HepG2 (cell line): ENCODE measurements around the gene SLC25A25. TPM values are rescaled to one million over a fixed set of nuclear protein-coding genes. Genes with fewer than 3 reads are reported as not detected.

Source experiments
- BHLHE40 ChIP-seq: IDR thresholded peaks from 2 replicates; pipeline ENCODE4 v1.6.1; 2011; ENCODE audit warnings: low read length, improper control_type of control experiment
- DBP ChIP-seq: sonication (generic); formaldehyde crosslinking; IDR thresholded peaks from 2 replicates; pipeline ENCODE4 v1.4.0; 2020; ENCODE audit warnings: missing genetic modification reagents; ENCODE audit errors: not compliant biosample characterization
- FOXK1 ChIP-seq: sonication (generic); formaldehyde crosslinking; IDR thresholded peaks from 2 replicates; pipeline ENCODE4 v1.4.0; 2020; ENCODE audit warnings: low read depth, missing genetic modification reagents, borderline replicate concordance
- PCBP1 ChIP-seq: fragments of 200-400 bp; formaldehyde crosslinking; IDR thresholded peaks from 2 replicates; pipeline ENCODE4 v1.6.1; 2017; ENCODE audit warnings: mild to moderate bottlenecking, low read depth, low read length, borderline replicate concordance
- PHF8 ChIP-seq: sonication (generic); formaldehyde crosslinking; IDR thresholded peaks from 2 replicates; pipeline ENCODE4 v1.5.0; 2020; ENCODE audit warnings: missing genetic modification reagents
- RNF219 ChIP-seq: sonication (generic); formaldehyde crosslinking; IDR thresholded peaks from 2 replicates; pipeline ENCODE4 v1.5.0; 2020; ENCODE audit warnings: mild to moderate bottlenecking, missing genetic modification reagents
- SALL2 ChIP-seq: sonication (generic); formaldehyde crosslinking; IDR thresholded peaks from 2 replicates; pipeline ENCODE4 v1.8.1; 2023; ENCODE audit warnings: mild to moderate bottlenecking, missing genetic modification reagents, inconsistent platforms
- TBX2 ChIP-seq: sonication (generic); formaldehyde crosslinking; IDR thresholded peaks from 2 replicates; pipeline ENCODE4 v1.5.0; 2020; ENCODE audit warnings: missing genetic modification reagents, mild to moderate bottlenecking, borderline replicate concordance
- TBX3 ChIP-seq: fragments of 450-650 bp; IDR thresholded peaks from 2 replicates; pipeline ENCODE4 v1.6.1; 2017; ENCODE audit warnings: antibody characterized with exemption, mild to moderate bottlenecking, inconsistent platforms, borderline replicate concordance
- YY1 ChIP-seq: IDR thresholded peaks from 2 replicates; pipeline ENCODE4 v1.6.1; 2011; ENCODE audit warnings: low read length, low read depth, moderate library complexity, mild to moderate bottlenecking; ENCODE audit not compliant: insufficient read depth, insufficient replicate concordance
- ZMAT3 ChIP-seq: sonication (generic); formaldehyde crosslinking; conservative IDR thresholded peaks from 2 replicates; pipeline ENCODE4 v1.7.0; 2021; ENCODE audit warnings: missing genetic modification reagents
- ZNF251 ChIP-seq: sonication (generic); formaldehyde crosslinking; IDR thresholded peaks from 2 replicates; pipeline ENCODE4 v1.9.0; 2021; ENCODE audit warnings: mild to moderate bottlenecking, missing genetic modification reagents
- ZNF407 ChIP-seq: sonication (generic); formaldehyde crosslinking; IDR thresholded peaks from one replicate; pipeline ENCODE4 v1.5.1; 2020; ENCODE audit warnings: mild to moderate bottlenecking, missing genetic modification reagents; ENCODE audit errors: not compliant biosample characterization
- ZNF558 ChIP-seq: sonication (generic); formaldehyde crosslinking; IDR thresholded peaks from 2 replicates; pipeline ENCODE4 v1.9.0; 2022; ENCODE audit warnings: mild to moderate bottlenecking, missing genetic modification reagents, borderline replicate concordance
- ZNF841 ChIP-seq: sonication (generic); formaldehyde crosslinking; IDR thresholded peaks from 2 replicates; pipeline ENCODE4 v1.8.1; 2023; ENCODE audit warnings: missing genetic modification reagents, borderline replicate concordance
- ZNF883 ChIP-seq: sonication (generic); formaldehyde crosslinking; IDR thresholded peaks from 2 replicates; pipeline ENCODE4 v1.5.1; 2020; ENCODE audit warnings: mild to moderate bottlenecking, missing genetic modification reagents; ENCODE audit errors: not compliant biosample characterization
- ZSCAN21 ChIP-seq: sonication (generic); formaldehyde crosslinking; IDR thresholded peaks from 2 replicates; pipeline ENCODE4 v1.8.0; 2022; ENCODE audit warnings: mild to moderate bottlenecking, missing genetic modification reagents, moderate library complexity, borderline replicate concordance
- polyA plus RNA-seq, 8 experiments: library from polyadenylated mRNA; depleted of rRNA in 3 of 8; stranded (reverse) in 7 of 8; unstranded in 1 of 8; fragments of >200 nt; fragmentation: Illumina TruSeq in 4 of 8; extraction: Trizol in 4 of 8; gene quantifications; 2 replicates each; pipeline versions ENCODE4 v1.2.1 to v1.2.3, GENCODE V29; 2011 to 2016; ENCODE audit warnings: low read depth in 4 of 8, missing spikeins in 1 of 8, mixed read lengths in 1 of 8; ENCODE audit not compliant: insufficient read depth in 1 of 8
- total RNA-seq, 5 experiments: library from RNA; depleted of rRNA; stranded (reverse); fragments of >200 nt; fragmentation: Illumina TruSeq; extraction: Trizol; gene quantifications; 2 replicates each; pipeline ENCODE4 v1.2.3, GENCODE V29; 2016; ENCODE audit warnings: low read depth in 1 of 5

The SLC25A25 gene
- total and polyA plus RNA-seq, 2 of the 13 experiments (the other 11 are each of a cell fraction or from before 2014, with no cell fraction given): 10.5 to 24.8 TPM

GRCh38 chr9:128127568-128127989 is 59.5 kb downstream of the SLC25A25 start, which contains the start of gene PTGES2 (continued):
- peak; percentile 73 for TF ChIP-seq ZNF407 (CRISPR knock-in tag)
- peak; percentile 46 for TF ChIP-seq YY1
- peak; percentile 21; the same call in 1 of the 2 replicates for TF ChIP-seq SALL2 (CRISPR knock-in tag)
- no peak for TF ChIP-seq ZNF251
- TF ChIP-seq PCBP1: 0 out of 2 replicates have a peak, but pooled peaks have one; percentile 59
- TF ChIP-seq RNF219 (CRISPR knock-in tag): no peak
- TF ChIP-seq FOXK1 (CRISPR knock-in tag): no peak
- TF ChIP-seq ZNF558 (CRISPR knock-in tag): no peak
- peak; percentile 30 for TF ChIP-seq ZNF883
- TF ChIP-seq DBP (CRISPR knock-in tag): no peak
- TF ChIP-seq ZMAT3: no peak
- peak; percentile 58; the same call in 1 of the 2 replicates for TF ChIP-seq PHF8
- TF ChIP-seq ZNF841 (CRISPR knock-in tag): peak; percentile 18; the same call in 1 of the 2 replicates
- peak; percentile 72 for TF ChIP-seq BHLHE40
- TF ChIP-seq TBX2 (CRISPR knock-in tag): peak; percentile 49; the same call in 1 of the 2 replicates
- TF ChIP-seq ZSCAN21 (CRISPR knock-in tag): no peak; the same call in 1 of the 2 replicates
- TF ChIP-seq TBX3: no peak
